Fibroblast of the aortic adventitia (primary cell): ENCODE measurements around the gene DDX46. TPM values are rescaled to one million over a fixed set of nuclear protein-coding genes. Genes with fewer than 3 reads are reported as not detected.

ENCODE experiments used
- DNase-seq: peaks from one replicate; pipeline ENCODE4 v3.0.0-alpha.2; 2010; ENCODE audit warnings: low read depth
- H3K4me3 ChIP-seq: 2 replicates; pipeline ENCODE4 v1.5.1; 2011; ENCODE audit warnings: low read depth, mild to moderate bottlenecking, control low read depth, low read length, moderate library complexity
- total RNA-seq: library from RNA; depleted of rRNA; stranded (reverse); fragments of >200 nt; gene quantifications from 2 replicates; pipeline ENCODE4 v1.2.3, GENCODE V29; 2012; ENCODE audit warnings: low replicate concordance
- TF ChIP-seq, protein P1 (sequence below): IDR thresholded peaks from 2 replicates; pipeline ENCODE4 v1.5.1; 2011; ENCODE audit warnings: mild to moderate bottlenecking, low read length, control low read depth, inconsistent platforms; ENCODE audit not compliant: insufficient read depth

Gene DDX46
- total RNA-seq, 1 donor = 30.5 TPM

DNA sequence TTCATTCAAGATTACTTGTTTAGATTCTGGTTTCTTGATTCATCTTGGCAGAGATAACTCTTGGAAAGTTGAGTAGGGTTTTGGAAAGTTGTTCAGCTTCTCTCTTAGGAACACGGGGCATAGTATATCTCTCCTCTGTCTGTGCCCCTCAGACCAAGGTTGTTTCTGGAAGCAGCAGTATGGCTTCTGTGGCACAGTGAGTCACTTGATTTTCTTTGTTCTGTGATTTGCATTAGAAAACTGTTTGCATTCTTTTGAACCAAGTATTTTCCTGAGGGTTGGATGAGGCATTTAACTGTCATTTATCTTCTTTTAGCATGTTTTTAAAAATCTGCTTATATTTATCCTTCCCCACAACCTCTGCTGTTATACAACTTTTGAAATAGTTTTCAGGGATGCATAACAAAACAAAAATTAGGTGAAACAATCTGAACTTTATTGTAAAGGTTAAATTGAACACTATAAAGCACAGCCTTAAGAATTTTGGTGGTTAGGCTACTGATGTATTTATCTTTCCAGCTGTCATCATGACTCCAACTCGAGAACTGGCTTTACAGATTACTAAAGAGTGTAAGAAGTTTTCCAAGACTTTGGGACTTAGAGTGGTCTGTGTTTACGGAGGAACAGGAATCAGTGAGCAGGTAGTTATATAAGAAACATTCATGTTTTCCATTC, 26.5 kb downstream of the DDX46 start:
- peak; percentile 52 for DNase-seq
- TF ChIP-seq, protein P1, sequence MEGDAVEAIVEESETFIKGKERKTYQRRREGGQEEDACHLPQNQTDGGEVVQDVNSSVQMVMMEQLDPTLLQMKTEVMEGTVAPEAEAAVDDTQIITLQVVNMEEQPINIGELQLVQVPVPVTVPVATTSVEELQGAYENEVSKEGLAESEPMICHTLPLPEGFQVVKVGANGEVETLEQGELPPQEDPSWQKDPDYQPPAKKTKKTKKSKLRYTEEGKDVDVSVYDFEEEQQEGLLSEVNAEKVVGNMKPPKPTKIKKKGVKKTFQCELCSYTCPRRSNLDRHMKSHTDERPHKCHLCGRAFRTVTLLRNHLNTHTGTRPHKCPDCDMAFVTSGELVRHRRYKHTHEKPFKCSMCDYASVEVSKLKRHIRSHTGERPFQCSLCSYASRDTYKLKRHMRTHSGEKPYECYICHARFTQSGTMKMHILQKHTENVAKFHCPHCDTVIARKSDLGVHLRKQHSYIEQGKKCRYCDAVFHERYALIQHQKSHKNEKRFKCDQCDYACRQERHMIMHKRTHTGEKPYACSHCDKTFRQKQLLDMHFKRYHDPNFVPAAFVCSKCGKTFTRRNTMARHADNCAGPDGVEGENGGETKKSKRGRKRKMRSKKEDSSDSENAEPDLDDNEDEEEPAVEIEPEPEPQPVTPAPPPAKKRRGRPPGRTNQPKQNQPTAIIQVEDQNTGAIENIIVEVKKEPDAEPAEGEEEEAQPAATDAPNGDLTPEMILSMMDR = no peak
- H3K4me3 ChIP-seq = no peak overlapping the region

DNA sequence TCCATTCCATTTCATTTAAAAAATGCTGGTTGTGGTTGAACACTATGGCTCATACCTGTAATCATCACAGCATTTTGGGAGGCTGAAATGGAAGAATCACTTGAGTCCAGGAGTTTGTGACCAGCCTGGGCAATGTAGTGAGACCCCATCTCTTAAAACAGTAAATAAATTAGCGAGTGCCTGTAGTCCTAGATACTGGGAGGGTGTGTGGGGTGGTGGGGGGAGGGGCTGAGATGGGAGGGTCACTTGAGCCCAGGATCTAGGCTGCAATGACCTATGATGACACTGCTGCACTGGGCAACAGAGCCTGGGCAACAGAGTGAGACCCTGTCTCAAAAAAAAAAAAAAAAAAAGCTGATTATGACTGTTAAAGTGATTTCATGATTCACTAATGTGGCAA, 29.1 kb downstream of the DDX46 start:
- TF ChIP-seq, protein P1 = no peak
- DNase-seq = no peak

DNA sequence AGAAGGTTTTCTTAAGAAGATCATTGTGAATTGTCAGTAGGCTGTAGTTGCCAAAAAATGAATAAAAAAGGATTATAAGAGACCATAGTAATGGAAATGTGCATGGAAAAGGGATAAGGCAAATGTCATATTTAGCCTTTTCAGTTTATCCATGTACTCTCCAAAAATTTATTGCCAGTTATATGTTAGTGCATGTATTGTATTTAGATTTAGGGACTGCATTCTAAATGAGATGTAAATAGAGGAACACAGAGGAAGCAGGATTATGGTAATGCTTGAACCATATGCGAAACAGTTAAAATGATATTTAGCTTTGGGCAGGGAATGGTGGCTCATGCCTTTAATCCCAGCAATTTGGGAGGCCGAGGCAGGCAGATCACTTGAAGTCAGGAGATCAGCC, 33.0 kb downstream of the DDX46 start:
- no peak overlapping the region for H3K4me3 ChIP-seq
- no peak for DNase-seq
- TF ChIP-seq, protein P1 = no peak

More for the DNA sequence above, 29.1 kb downstream of the DDX46 start:
- H3K4me3 ChIP-seq = no peak overlapping the region

DNA sequence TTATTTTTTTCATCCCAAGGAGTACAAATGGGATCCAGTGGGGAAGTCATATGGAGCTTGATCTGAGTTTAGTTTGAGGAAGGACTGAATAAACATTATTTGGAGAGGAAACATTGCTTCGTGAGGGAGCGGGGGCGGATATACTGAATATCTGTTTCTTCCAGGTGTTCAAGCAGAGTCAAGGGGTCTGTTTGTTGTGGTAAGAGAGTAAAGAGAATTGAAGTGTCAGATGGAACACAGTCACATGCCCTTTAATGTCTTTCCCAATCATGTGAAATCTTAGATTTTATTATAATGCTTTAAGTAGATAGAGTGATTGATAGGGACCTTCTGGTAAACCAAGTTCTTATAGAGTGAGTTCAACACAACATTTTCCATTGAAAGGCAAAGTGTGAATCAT, 33.7 kb downstream of the DDX46 start:
- H3K4me3 ChIP-seq = no peak overlapping the region
- TF ChIP-seq, protein P1 = no peak
- no peak for DNase-seq

DNA sequence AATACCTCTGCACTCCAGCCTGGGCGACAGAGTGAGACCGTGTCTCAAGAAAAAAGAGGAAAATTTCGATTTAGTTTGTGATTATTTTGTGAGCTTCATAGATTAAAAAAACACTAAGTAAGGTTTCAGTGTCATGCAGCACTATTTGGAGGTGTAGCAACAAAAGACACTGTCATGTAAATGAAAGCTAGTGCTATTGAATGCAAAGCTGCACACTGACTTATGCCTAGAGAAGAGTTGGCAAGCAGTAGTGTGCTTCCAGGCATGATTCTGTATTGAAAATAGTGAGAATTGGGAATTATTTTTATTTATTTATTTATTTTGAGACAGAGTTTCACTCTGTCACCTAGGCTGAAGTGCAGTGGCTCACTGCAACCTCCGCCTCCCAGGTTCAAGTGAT, 34.5 kb downstream of the DDX46 start:
- H3K4me3 ChIP-seq = no peak overlapping the region
- TF ChIP-seq, protein P1 = no peak
- no peak for DNase-seq

DNA sequence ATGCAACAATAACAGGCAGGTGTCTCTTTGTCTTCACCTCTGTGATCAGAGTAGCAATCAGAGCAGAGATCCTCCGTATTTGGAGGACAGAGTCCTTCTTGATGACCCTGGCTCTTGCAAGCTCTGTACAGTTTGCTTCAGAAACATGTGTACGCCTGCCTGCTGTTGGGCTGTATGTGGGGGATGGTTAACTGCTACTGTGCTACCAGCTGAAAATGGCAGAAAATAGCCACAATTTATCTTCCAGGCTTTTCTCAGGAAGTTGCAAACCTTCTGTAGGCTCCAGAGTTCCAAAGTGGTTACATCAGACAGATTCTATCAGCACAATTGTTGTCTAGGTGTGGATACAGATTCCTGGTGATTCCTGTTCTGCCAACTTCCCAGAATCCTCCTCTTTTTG, 35.5 kb downstream of the DDX46 start:
- H3K4me3 ChIP-seq = no peak overlapping the region
- DNase-seq = peak; percentile 13
- TF ChIP-seq, protein P1 = no peak

DNA sequence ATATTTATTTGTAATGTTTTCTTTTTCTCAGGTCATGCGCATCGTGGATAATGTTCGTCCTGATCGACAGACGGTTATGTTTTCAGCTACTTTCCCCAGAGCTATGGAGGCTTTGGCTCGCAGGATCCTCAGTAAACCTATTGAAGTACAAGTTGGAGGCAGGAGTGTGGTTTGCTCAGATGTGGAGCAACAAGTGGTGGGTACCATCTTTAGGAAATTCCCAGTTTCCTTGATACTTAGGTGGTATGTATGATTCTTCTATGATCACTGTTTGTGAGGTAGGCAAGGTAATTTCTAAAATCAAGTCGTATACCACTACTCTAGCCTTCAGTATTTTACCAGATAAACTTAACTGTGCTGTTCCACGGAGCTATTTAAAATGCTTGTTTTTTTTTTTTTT, 36.2 kb downstream of the DDX46 start:
- DNase-seq = no peak
- no peak overlapping the region for H3K4me3 ChIP-seq

More for the DNA sequence above, 36.2 kb downstream of the DDX46 start:
- TF ChIP-seq, protein P1 = no peak
